ENCODE results near the gene TSHZ1.

The TSHZ1 gene

DNA sequence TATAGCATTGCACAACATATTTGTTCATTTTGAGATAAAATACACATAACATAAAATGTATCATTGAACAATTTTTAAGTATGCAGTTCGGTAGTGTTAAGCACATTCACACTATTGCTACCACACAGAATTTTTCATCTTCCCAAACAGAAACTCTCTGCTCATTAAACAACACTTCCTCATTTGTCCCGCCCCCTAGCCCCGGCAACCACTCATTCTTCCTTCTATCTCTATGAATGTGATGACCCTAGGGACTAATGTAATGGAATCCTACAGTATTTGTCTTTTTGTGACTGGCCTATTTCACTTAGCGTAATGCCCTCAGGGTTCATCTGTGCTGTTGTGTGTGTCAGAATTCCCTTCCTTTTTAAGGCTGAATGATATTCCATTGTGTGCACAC lies 95.4 kb downstream of the TSHZ1 start:
- Histone ChIP-seq H3K9me3 (ENCODE audit: low read length) (no peaks in the 10 kb centered on the region), H3K27me3 (ENCODE audit: insufficient read depth, low read length) (no peaks in the 10 kb centered on the region), H3K4me1 (ENCODE audit: insufficient read depth, low read length, severe bottlenecking) (no peaks in the 10 kb centered on the region), H4K20me1 (ENCODE audit: insufficient read depth, low read length) (no peaks in the 10 kb centered on the region), H3K27ac (ENCODE audit: low read depth, low read length, poor library complexity, severe bottlenecking) (no peak overlapping the region), H3K36me3 (ENCODE audit: insufficient read depth, low read length) (no peaks in the 10 kb centered on the region), H3K79me2 (ENCODE audit: insufficient read depth, low read length) (no peaks in the 10 kb centered on the region), H3K9ac (ENCODE audit: low read length) (no peak overlapping the region), H2AFZ (ENCODE audit: low read length) (no peak overlapping the region), H3K4me2 (ENCODE audit: low read length) (no peak overlapping the region), H3K4me3 (ENCODE audit: low read depth, low read length, poor library complexity, severe bottlenecking) (no peak overlapping the region), H3F3A (ENCODE audit: insufficient read depth, low read length) (no peaks in the 10 kb centered on the region), H3K9me2 (ENCODE audit: low read depth, low read length) (no peaks in the 10 kb centered on the region)
- no peak for TF ChIP-seq EZH2 (IDR thresholded peaks at IDR 0.05; ENCODE audit: borderline replicate concordance, low read length)
- TF ChIP-seq, protein P1, sequence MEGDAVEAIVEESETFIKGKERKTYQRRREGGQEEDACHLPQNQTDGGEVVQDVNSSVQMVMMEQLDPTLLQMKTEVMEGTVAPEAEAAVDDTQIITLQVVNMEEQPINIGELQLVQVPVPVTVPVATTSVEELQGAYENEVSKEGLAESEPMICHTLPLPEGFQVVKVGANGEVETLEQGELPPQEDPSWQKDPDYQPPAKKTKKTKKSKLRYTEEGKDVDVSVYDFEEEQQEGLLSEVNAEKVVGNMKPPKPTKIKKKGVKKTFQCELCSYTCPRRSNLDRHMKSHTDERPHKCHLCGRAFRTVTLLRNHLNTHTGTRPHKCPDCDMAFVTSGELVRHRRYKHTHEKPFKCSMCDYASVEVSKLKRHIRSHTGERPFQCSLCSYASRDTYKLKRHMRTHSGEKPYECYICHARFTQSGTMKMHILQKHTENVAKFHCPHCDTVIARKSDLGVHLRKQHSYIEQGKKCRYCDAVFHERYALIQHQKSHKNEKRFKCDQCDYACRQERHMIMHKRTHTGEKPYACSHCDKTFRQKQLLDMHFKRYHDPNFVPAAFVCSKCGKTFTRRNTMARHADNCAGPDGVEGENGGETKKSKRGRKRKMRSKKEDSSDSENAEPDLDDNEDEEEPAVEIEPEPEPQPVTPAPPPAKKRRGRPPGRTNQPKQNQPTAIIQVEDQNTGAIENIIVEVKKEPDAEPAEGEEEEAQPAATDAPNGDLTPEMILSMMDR (IDR thresholded peaks at IDR 0.05; ENCODE audit: low read length): no peak

DNA sequence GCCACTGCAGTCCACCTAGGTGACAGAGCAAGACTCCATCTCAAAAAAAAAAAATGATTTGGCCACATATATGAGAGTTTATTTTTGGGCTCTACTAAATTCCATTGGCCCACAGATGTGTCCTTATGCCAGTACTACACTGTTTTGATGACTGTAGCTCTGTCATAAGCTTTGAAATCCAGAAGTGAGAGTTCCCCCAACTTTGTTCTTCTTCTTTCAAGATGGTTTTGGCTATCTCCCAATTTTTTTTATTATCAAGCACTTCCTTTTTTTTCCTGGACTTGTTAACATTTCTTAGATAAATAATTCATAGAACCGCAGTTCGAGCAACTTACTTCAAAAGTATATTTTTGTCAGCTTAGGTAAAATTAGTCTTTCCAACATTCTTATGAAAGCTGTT lies 96.9 kb downstream of the TSHZ1 start:
- no peaks in the 10 kb centered on the region for H3K79me2 ChIP-seq (ENCODE audit: insufficient read depth, low read length)
- no peak overlapping the region for H3K27ac ChIP-seq (ENCODE audit: low read depth, low read length, poor library complexity, severe bottlenecking)
- TF ChIP-seq, protein P1 (IDR thresholded peaks at IDR 0.05; ENCODE audit: low read length): no peak
- TF ChIP-seq EZH2 (IDR thresholded peaks at IDR 0.05; ENCODE audit: borderline replicate concordance, low read length): no peak
- no peak overlapping the region for H3K4me3 ChIP-seq (ENCODE audit: low read depth, low read length, poor library complexity, severe bottlenecking)
- H3K27me3 ChIP-seq (ENCODE audit: insufficient read depth, low read length): no peaks in the 10 kb centered on the region
- no peak overlapping the region for H3K4me2 ChIP-seq (ENCODE audit: low read length)
- H4K20me1 ChIP-seq (ENCODE audit: insufficient read depth, low read length): no peaks in the 10 kb centered on the region
- H2AFZ ChIP-seq (ENCODE audit: low read length): no peak overlapping the region
- H3K9me2 ChIP-seq (ENCODE audit: low read depth, low read length): no peaks in the 10 kb centered on the region
- H3F3A ChIP-seq (ENCODE audit: insufficient read depth, low read length): no peaks in the 10 kb centered on the region
- no peak overlapping the region for H3K9ac ChIP-seq (ENCODE audit: low read length)
- H3K4me1 ChIP-seq (ENCODE audit: insufficient read depth, low read length, severe bottlenecking): no peaks in the 10 kb centered on the region
- H3K36me3 ChIP-seq (ENCODE audit: insufficient read depth, low read length): no peaks in the 10 kb centered on the region
- H3K9me3 ChIP-seq (ENCODE audit: low read length): no peaks in the 10 kb centered on the region

GRCh38 chr18:75309564-75309963 lies 99.0 kb downstream of the TSHZ1 start:
- Histone ChIP-seq H4K20me1 (ENCODE audit: insufficient read depth, low read length) (no peaks in the 10 kb centered on the region), H3K9me2 (ENCODE audit: low read depth, low read length) (no peaks in the 10 kb centered on the region), H3K36me3 (ENCODE audit: insufficient read depth, low read length) (no peaks in the 10 kb centered on the region), H2AFZ (ENCODE audit: low read length) (no peak overlapping the region), H3K4me1 (ENCODE audit: insufficient read depth, low read length, severe bottlenecking) (no peaks in the 10 kb centered on the region), H3K79me2 (ENCODE audit: insufficient read depth, low read length) (no peaks in the 10 kb centered on the region), H3K27me3 (ENCODE audit: insufficient read depth, low read length) (no peaks in the 10 kb centered on the region), H3K4me3 (ENCODE audit: low read depth, low read length, poor library complexity, severe bottlenecking) (no peak overlapping the region), H3K9me3 (ENCODE audit: low read length) (no peaks in the 10 kb centered on the region), H3K9ac (ENCODE audit: low read length) (no peak overlapping the region), H3F3A (ENCODE audit: insufficient read depth, low read length) (no peaks in the 10 kb centered on the region), H3K27ac (ENCODE audit: low read depth, low read length, poor library complexity, severe bottlenecking) (no peak overlapping the region), H3K4me2 (ENCODE audit: low read length) (no peak overlapping the region)
- TF ChIP-seq EZH2 (IDR thresholded peaks at IDR 0.05; ENCODE audit: borderline replicate concordance, low read length): no peak
- TF ChIP-seq, protein P1 (IDR thresholded peaks at IDR 0.05; ENCODE audit: low read length): no peak
